NCI-H526 (cell line): Measurements from ENCODE around the gene ECI1.
"Not testable (repeated sequence)": the region's sequence is repeated elsewhere in the genome, so short reads cannot be mapped to it uniquely, and the experiment has no call there.

Experiments used
- DNase-seq, 2 experiments: peaks; one replicate each; lab custom pipeline; 2025; lab: John Stamatoyannopoulos, UW

The ECI1 gene

GRCh38 chr16:2253293-2253692 lies 1.9 kb upstream of the ECI1 start:
- no peak for DNase-seq

GRCh38 chr16:2252806-2253148 lies 1.4 kb upstream of the ECI1 start:
- no peak for DNase-seq

GRCh38 chr16:2250652-2251295 lies 613 bp downstream of the ECI1 start:
- DNase-seq, result no peak

GRCh38 chr16:2246301-2246885 lies 5.0 kb downstream of the ECI1 start:
- no peak for DNase-seq

GRCh38 chr16:2244926-2245795 lies 6.2 kb downstream of the ECI1 start:
- DNase-seq, result no peak

- DNase-seq, result no peak
Observed at GRCh38 chr16:2244301-2244700, 7.1 kb downstream of the ECI1 start.

GRCh38 chr16:2243781-2244180 lies 7.6 kb downstream of the ECI1 start:
- no peak for DNase-seq

GRCh38 chr16:2243031-2243528 lies 8.3 kb downstream of the ECI1 start:
- DNase-seq, result peak in 1 of 2 experiments; percentile 14

- no peak for DNase-seq
Observed at GRCh38 chr16:2242598-2242997, 8.8 kb downstream of the ECI1 start.

- DNase-seq, result not testable (repeated sequence)
Observed at GRCh38 chr16:2240331-2240730, 11.1 kb downstream of the ECI1 start.

GRCh38 chr16:2238838-2239675 lies 12.3 kb downstream of the ECI1 start:
- peak in 1 of 2 experiments; percentile 13 for DNase-seq

GRCh38 chr16:2238150-2238837 lies 13.1 kb downstream of the ECI1 start:
- DNase-seq, result no peak

GRCh38 chr16:2237493-2238149 lies 13.8 kb downstream of the ECI1 start:
- DNase-seq, result peak in 1 of 2 experiments; percentile 43

GRCh38 chr16:2237102-2237482 lies 14.3 kb downstream of the ECI1 start:
- DNase-seq, result no peak

- peak in 1 of 2 experiments; percentile 44 for DNase-seq
Observed at GRCh38 chr16:2236337-2237101, 14.9 kb downstream of the ECI1 start, which contains the start of gene DNASE1L2. TSS of gene DNASE1L2 (plus strand) at chr16:2236444. CDS start at chr16:2236817, 373 bp downstream.

GRCh38 chr16:2235695-2236336 lies 15.6 kb downstream of the ECI1 start:
- DNase-seq, result no peak

GRCh38 chr16:2235234-2235651 lies 16.1 kb downstream of the ECI1 start:
- no peak for DNase-seq

GRCh38 chr16:2234813-2235170 lies 16.6 kb downstream of the ECI1 start:
- DNase-seq, result no peak
